HepG2 (cell line): Measurements from ENCODE around the gene CYBC1. TPM values are rescaled to one million over a fixed set of nuclear protein-coding genes. Genes with fewer than 3 reads are reported as not detected.

Experiments
- ATM ChIP-seq: fragments of 450-650 bp; IDR thresholded peaks from 2 replicates; pipeline ENCODE4 v1.7.1; 2017; ENCODE audit warnings: mild to moderate bottlenecking, borderline replicate concordance
- ERF ChIP-seq: IDR thresholded peaks from 2 replicates; pipeline ENCODE4 v1.6.1; 2018; ENCODE audit warnings: missing biosample characterization, missing genetic modification reagents
- GTF2F1 ChIP-seq: fragments of 150-350 bp; IDR thresholded peaks from 2 replicates; pipeline ENCODE4 v1.6.1; 2014; ENCODE audit warnings: low read length
- JDP2 ChIP-seq: sonication (generic); formaldehyde crosslinking; IDR thresholded peaks from 2 replicates; pipeline ENCODE4 v1.8.1; 2022; ENCODE audit warnings: missing genetic modification reagents, borderline replicate concordance
- KDM2A ChIP-seq: sonication (generic); formaldehyde crosslinking; IDR thresholded peaks from 2 replicates; pipeline ENCODE4 v1.4.0; 2020; ENCODE audit warnings: low read depth, missing genetic modification reagents, borderline replicate concordance
- MEIS2 ChIP-seq: sonication (generic); formaldehyde crosslinking; IDR thresholded peaks from 2 replicates; pipeline ENCODE4 v1.9.0; 2021; ENCODE audit warnings: mild to moderate bottlenecking, missing genetic modification reagents
- PAWR ChIP-seq: sonication (generic); formaldehyde crosslinking; IDR thresholded peaks from 2 replicates; pipeline ENCODE4 v1.4.0; 2020; ENCODE audit warnings: missing genetic modification reagents, mild to moderate bottlenecking, borderline replicate concordance
- SUZ12 ChIP-seq: fragments of 150-350 bp; IDR thresholded peaks from 2 replicates; pipeline ENCODE4 v1.6.1; 2014; ENCODE audit warnings: low read depth, low read length
- YEATS4 ChIP-seq: sonication (generic); formaldehyde crosslinking; IDR thresholded peaks from 2 replicates; pipeline ENCODE4 v1.4.0; 2020; ENCODE audit warnings: missing genetic modification reagents, borderline replicate concordance
- ZC3H13 ChIP-seq: sonication (generic); formaldehyde crosslinking; IDR thresholded peaks from 2 replicates; pipeline ENCODE4 v1.8.1; 2023; ENCODE audit warnings: mild to moderate bottlenecking, missing genetic modification reagents, moderate library complexity
- ZMYM4 ChIP-seq: sonication (generic); formaldehyde crosslinking; IDR thresholded peaks from 2 replicates; pipeline ENCODE4 v1.8.1; 2023; ENCODE audit warnings: mild to moderate bottlenecking, missing genetic modification reagents
- ZNF292 ChIP-seq: sonication (generic); formaldehyde crosslinking; IDR thresholded peaks from 2 replicates; pipeline ENCODE4 v1.8.1; 2022; ENCODE audit warnings: mild to moderate bottlenecking, low read depth, missing genetic modification reagents, borderline replicate concordance
- ZNF501 ChIP-seq: sonication (generic); formaldehyde crosslinking; IDR thresholded peaks from 2 replicates; pipeline ENCODE4 v1.5.1; 2020; ENCODE audit warnings: mild to moderate bottlenecking, moderate library complexity, missing genetic modification reagents
- ZNF672 ChIP-seq: sonication (generic); formaldehyde crosslinking; IDR thresholded peaks from 2 replicates; pipeline ENCODE4 v1.8.1; 2022; ENCODE audit warnings: missing genetic modification reagents
- ZSCAN20 ChIP-seq: sonication (generic); formaldehyde crosslinking; IDR thresholded peaks from 2 replicates; pipeline ENCODE4 v1.4.0; 2020; ENCODE audit warnings: missing genetic modification reagents, mild to moderate bottlenecking, borderline replicate concordance
- ZZZ3 ChIP-seq: sonication (generic); formaldehyde crosslinking; IDR thresholded peaks from 2 replicates; pipeline ENCODE4 v1.4.0; 2020; ENCODE audit warnings: missing genetic modification reagents, mild to moderate bottlenecking, borderline replicate concordance
- polyA plus RNA-seq, 8 experiments: library from polyadenylated mRNA; depleted of rRNA in 3 of 8; stranded (reverse) in 7 of 8; unstranded in 1 of 8; fragments of >200 nt; fragmentation: Illumina TruSeq in 4 of 8; extraction: Trizol in 4 of 8; gene quantifications; 2 replicates each; pipeline versions ENCODE4 v1.2.1 to v1.2.3, GENCODE V29; 2011 to 2016; ENCODE audit warnings: low read depth in 4 of 8, missing spikeins in 1 of 8, mixed read lengths in 1 of 8; ENCODE audit not compliant: insufficient read depth in 1 of 8
- total RNA-seq, 5 experiments: library from RNA; depleted of rRNA; stranded (reverse); fragments of >200 nt; fragmentation: Illumina TruSeq; extraction: Trizol; gene quantifications; 2 replicates each; pipeline ENCODE4 v1.2.3, GENCODE V29; 2016; ENCODE audit warnings: low read depth in 1 of 5
- TF ChIP-seq, protein P1 (sequence below): sonication (generic); formaldehyde crosslinking; conservative IDR thresholded peaks from 2 replicates; pipeline ENCODE4 v1.4.0; 2020; ENCODE audit warnings: missing genetic modification reagents
- TF ChIP-seq, protein P2 (sequence below): IDR thresholded peaks from 2 replicates; pipeline ENCODE4 v1.6.1; 2012; ENCODE audit warnings: inconsistent platforms
- TF ChIP-seq, protein P3 (sequence below): sonication (generic); formaldehyde crosslinking; IDR thresholded peaks from 2 replicates; pipeline ENCODE4 v1.5.0; 2020; ENCODE audit warnings: missing genetic modification reagents
- TF ChIP-seq, protein P4 (sequence below): sonication (generic); formaldehyde crosslinking; IDR thresholded peaks from 2 replicates; pipeline ENCODE4 v1.5.1; 2020; ENCODE audit warnings: missing genetic modification reagents, mild to moderate bottlenecking, borderline replicate concordance
- TF ChIP-seq, protein P5 (sequence below): sonication (generic); formaldehyde crosslinking; IDR thresholded peaks from 2 replicates; pipeline ENCODE4 v1.4.0; 2020; ENCODE audit warnings: missing genetic modification reagents

The CYBC1 gene
- total and polyA plus RNA-seq, 2 of the 13 experiments (the other 11 are each of a cell fraction or from before 2014, with no cell fraction given), result 43.4 to 44.1 TPM

DNA sequence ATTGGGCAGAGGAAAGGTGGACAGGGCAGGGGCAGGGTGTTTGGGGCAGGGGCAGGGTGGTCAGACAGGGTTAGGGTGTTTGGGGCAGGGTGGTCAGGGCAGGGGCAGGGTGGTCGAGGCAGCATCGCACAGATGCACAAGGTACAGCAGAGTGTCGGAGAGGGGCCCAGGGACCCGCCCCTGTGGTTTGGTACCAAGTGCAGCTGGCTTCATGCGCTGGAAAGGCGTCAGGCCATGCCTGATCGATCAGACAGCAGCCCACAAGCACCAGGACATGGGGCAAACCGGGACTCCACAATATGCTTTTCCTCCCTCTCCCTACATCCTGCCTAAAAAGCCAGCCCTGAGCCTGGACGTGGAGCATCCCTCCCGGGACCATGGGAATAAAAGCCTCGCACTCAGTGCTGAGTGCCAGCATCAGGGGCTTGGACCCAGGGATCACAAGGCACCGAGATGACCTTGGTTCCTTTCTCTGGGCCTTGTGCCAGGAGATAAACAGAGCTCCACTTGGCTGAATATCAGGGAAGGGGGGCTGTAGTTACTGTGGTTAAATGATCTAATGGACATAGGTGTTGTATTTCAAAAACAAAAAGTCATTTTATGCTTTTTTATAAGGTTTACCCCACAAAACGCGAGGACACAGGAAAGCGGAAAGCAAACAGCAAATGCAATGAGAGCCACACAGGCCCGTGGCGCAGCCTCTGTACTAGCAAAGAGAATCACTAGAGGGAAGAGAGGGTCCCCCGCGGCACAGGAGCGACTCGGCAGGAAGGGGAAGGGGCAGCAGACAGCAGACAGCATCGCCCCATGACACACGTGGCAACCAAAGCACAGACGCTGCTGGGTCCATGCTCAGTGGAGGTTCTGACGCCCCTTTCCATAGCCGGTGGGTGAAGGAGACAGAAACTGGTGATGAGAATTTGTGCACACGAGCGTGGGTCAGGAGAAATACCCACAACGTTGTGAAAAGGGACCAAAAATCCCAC is 37.7 kb downstream of the CYBC1 start (continued):
- TF ChIP-seq, protein P1, sequence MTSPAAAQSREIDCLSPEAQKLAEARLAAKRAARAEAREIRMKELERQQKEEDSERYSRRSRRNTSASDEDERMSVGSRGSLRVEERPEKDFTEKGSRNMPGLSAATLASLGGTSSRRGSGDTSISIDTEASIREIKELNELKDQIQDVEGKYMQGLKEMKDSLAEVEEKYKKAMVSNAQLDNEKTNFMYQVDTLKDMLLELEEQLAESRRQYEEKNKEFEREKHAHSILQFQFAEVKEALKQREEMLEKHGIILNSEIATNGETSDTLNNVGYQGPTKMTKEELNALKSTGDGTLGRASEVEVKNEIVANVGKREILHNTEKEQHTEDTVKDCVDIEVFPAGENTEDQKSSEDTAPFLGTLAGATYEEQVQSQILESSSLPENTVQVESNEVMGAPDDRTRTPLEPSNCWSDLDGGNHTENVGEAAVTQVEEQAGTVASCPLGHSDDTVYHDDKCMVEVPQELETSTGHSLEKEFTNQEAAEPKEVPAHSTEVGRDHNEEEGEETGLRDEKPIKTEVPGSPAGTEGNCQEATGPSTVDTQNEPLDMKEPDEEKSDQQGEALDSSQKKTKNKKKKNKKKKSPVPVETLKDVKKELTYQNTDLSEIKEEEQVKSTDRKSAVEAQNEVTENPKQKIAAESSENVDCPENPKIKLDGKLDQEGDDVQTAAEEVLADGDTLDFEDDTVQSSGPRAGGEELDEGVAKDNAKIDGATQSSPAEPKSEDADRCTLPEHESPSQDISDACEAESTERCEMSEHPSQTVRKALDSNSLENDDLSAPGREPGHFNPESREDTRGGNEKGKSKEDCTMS (CRISPR knock-in tag), result no peak
- TF ChIP-seq ZC3H13 (CRISPR knock-in tag), result no peak
- TF ChIP-seq, protein P2, sequence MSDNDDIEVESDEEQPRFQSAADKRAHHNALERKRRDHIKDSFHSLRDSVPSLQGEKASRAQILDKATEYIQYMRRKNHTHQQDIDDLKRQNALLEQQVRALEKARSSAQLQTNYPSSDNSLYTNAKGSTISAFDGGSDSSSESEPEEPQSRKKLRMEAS, result peak; percentile 44; the same call in 1 of the 2 replicates
- TF ChIP-seq, protein P3, sequence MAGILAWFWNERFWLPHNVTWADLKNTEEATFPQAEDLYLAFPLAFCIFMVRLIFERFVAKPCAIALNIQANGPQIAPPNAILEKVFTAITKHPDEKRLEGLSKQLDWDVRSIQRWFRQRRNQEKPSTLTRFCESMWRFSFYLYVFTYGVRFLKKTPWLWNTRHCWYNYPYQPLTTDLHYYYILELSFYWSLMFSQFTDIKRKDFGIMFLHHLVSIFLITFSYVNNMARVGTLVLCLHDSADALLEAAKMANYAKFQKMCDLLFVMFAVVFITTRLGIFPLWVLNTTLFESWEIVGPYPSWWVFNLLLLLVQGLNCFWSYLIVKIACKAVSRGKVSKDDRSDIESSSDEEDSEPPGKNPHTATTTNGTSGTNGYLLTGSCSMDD (CRISPR knock-in tag), result no peak
- TF ChIP-seq YEATS4 (CRISPR knock-in tag), result no peak
- TF ChIP-seq KDM2A (CRISPR knock-in tag), result no peak
- no peak for TF ChIP-seq ZMYM4
- TF ChIP-seq, protein P4, sequence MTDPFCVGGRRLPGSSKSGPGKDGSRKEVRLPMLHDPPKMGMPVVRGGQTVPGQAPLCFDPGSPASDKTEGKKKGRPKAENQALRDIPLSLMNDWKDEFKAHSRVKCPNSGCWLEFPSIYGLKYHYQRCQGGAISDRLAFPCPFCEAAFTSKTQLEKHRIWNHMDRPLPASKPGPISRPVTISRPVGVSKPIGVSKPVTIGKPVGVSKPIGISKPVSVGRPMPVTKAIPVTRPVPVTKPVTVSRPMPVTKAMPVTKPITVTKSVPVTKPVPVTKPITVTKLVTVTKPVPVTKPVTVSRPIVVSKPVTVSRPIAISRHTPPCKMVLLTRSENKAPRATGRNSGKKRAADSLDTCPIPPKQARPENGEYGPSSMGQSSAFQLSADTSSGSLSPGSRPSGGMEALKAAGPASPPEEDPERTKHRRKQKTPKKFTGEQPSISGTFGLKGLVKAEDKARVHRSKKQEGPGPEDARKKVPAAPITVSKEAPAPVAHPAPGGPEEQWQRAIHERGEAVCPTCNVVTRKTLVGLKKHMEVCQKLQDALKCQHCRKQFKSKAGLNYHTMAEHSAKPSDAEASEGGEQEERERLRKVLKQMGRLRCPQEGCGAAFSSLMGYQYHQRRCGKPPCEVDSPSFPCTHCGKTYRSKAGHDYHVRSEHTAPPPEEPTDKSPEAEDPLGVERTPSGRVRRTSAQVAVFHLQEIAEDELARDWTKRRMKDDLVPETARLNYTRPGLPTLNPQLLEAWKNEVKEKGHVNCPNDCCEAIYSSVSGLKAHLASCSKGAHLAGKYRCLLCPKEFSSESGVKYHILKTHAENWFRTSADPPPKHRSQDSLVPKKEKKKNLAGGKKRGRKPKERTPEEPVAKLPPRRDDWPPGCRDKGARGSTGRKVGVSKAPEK (CRISPR knock-in tag), result no peak
- no peak for TF ChIP-seq GTF2F1
- TF ChIP-seq ZZZ3 (CRISPR knock-in tag), result no peak
- TF ChIP-seq MEIS2 (CRISPR knock-in tag), result no peak
- no peak for TF ChIP-seq ATM
- peak; percentile 60 for TF ChIP-seq ZNF501 (CRISPR knock-in tag)
- TF ChIP-seq, protein P5, sequence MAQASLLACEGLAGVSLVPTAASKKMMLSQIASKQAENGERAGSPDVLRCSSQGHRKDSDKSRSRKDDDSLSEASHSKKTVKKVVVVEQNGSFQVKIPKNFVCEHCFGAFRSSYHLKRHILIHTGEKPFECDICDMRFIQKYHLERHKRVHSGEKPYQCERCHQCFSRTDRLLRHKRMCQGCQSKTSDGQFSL (CRISPR knock-in tag), result no peak
- TF ChIP-seq SUZ12, result no peak
- TF ChIP-seq ZSCAN20, result no peak
- no peak for TF ChIP-seq ZNF672 (CRISPR knock-in tag)
- TF ChIP-seq JDP2 (CRISPR knock-in tag), result no peak
- no peak for TF ChIP-seq ZNF292 (CRISPR knock-in tag)
- TF ChIP-seq ERF (CRISPR knock-in tag), result no peak
- no peak for TF ChIP-seq PAWR (CRISPR knock-in tag)
